Measurements from ENCODE around the gene SPAST. TPM values are rescaled to one million over a fixed set of nuclear protein-coding genes. Genes with fewer than 3 reads are reported as not detected.

The SPAST gene
- total RNA-seq, 1 experiment from 2014 or later = 21.6 TPM

- ATAC-seq = no peak
- H3K9ac ChIP-seq (ENCODE audit: low read length) = no peak overlapping the region
- H3K4me3 ChIP-seq (ENCODE audit: low read length) = no peak overlapping the region
- no peak overlapping the region for H3K27ac ChIP-seq (ENCODE audit: low read length)
- BruUV-seq (replicated peaks) = no TSS peak
- H3K27me3 ChIP-seq (ENCODE audit: low read length) = no peaks in the 10 kb centered on the region
- H3F3A ChIP-seq (ENCODE audit: low read length, unreplicated experiment) = no peaks in the 10 kb centered on the region
- intact Hi-C loops (cut with micrococcal nuclease) = no loop called here
- no peaks in the 10 kb centered on the region for H3K9me2 ChIP-seq (replicated peaks; ENCODE audit: low read length)
- no peak overlapping the region for H2AFZ ChIP-seq (ENCODE audit: low read length)
- no peaks in the 10 kb centered on the region for H3K79me2 ChIP-seq (ENCODE audit: low read length)
- no peak for DNase-seq
- no peaks in the 10 kb centered on the region for H3K4me1 ChIP-seq (ENCODE audit: insufficient read depth, low read length)
- CTCF ChIA-PET = no interaction called here
- POLR2A ChIA-PET (ENCODE audit: unreplicated experiment) = no interaction called here
- no peaks in the 10 kb centered on the region for H3K36me3 ChIP-seq (ENCODE audit: low read depth, low read length)
- no peak overlapping the region for H3K4me2 ChIP-seq (ENCODE audit: low read length)
- H3K9me3 ChIP-seq (ENCODE audit: low read length) = no peaks in the 10 kb centered on the region
- no peaks in the 10 kb centered on the region for H4K20me1 ChIP-seq (ENCODE audit: low read length)
- TF ChIP-seq EZH2 (IDR thresholded peaks at IDR 0.05; ENCODE audit: low read length, unreplicated experiment) (no peak), CTCF (conservative IDR thresholded peaks at IDR 0.05; ENCODE audit: low read depth, low read length) (no peak), EZH2phosphoT487 (IDR thresholded peaks at IDR 0.05; ENCODE audit: borderline replicate concordance, low read length) (no peak)
These were observed 32.3 kb downstream of the SPAST start for GRCh38 chr2:32095671-32096070.

DNA sequence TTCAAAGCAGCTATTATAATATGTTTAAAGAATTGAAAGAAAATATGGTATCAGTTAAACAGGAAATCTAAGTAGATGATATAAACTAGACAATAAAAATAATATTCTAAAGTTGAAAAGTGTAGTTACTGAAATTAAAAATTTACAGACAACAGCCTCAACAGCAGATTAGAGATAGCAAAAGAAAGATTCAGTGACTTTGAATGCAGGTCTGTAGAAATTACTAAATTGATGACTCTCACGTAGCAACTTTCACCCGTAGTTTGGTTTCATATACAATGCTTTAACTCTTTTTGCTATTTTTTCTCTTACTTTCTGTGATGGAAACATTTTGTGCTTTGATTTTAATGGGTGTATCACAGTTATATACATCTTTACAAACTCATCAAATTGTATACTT, 44.8 kb downstream of the SPAST start:
- Histone ChIP-seq H3K9me3 (ENCODE audit: low read length) (no peaks in the 10 kb centered on the region), H3K4me2 (ENCODE audit: low read length) (no peak overlapping the region), H3K79me2 (ENCODE audit: low read length) (no peaks in the 10 kb centered on the region), H2AFZ (ENCODE audit: low read length) (no peak overlapping the region), H3K9ac (ENCODE audit: low read length) (no peak overlapping the region), H4K20me1 (ENCODE audit: low read length) (no peaks in the 10 kb centered on the region), H3K36me3 (ENCODE audit: low read depth, low read length) (no peaks in the 10 kb centered on the region), H3F3A (ENCODE audit: low read length, unreplicated experiment) (no peaks in the 10 kb centered on the region), H3K27me3 (ENCODE audit: low read length) (no peaks in the 10 kb centered on the region), H3K27ac (ENCODE audit: low read length) (no peak overlapping the region), H3K4me3 (ENCODE audit: low read length) (no peak overlapping the region), H3K9me2 (replicated peaks; ENCODE audit: low read length) (no peaks in the 10 kb centered on the region), H3K4me1 (ENCODE audit: insufficient read depth, low read length) (no peaks in the 10 kb centered on the region)
- ChIA-PET CTCF (no interaction called here), POLR2A (ENCODE audit: unreplicated experiment) (interaction anchor here (0.6 kb wide), 1 partner anchor 109 kb away, joined by 4 read pairs; no protein-coding TSS in a partner anchor)
- DNase-seq (no peak), ATAC-seq (no peak)
- intact Hi-C loops (cut with micrococcal nuclease) = no loop called here
- no TSS peak for BruUV-seq (replicated peaks)
- TF ChIP-seq CTCF (conservative IDR thresholded peaks at IDR 0.05; ENCODE audit: low read depth, low read length) = no peak
- no peak for TF ChIP-seq EZH2phosphoT487 (IDR thresholded peaks at IDR 0.05; ENCODE audit: borderline replicate concordance, low read length)
- no peak for TF ChIP-seq EZH2 (IDR thresholded peaks at IDR 0.05; ENCODE audit: low read length, unreplicated experiment)

DNA sequence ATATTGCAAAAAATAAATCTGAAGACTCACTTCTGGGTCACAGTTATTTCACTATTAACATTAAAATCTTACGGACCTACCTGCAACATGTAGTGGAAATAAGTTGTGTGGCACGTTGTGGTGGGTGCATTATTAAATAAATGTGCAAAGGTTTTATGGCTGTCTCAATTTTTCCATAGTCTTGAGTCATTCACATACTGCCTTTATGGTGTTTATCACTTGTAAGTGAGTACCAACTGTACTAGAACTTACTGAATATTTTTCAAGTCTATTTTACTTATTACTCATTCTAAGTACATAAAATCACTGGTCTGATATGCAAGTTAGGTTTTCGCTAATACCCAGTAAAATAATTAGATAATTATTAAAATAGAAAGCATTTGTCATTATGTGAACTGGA, 54.7 kb downstream of the SPAST start:
- POLR2A ChIA-PET (ENCODE audit: unreplicated experiment) = no interaction called here
- no TSS peak for BruUV-seq (replicated peaks)
- no peak overlapping the region for H3K9ac ChIP-seq (ENCODE audit: low read length)
- H3K27ac ChIP-seq (ENCODE audit: low read length) = peak overlapping the region; percentile 61
- H3F3A ChIP-seq (ENCODE audit: low read length, unreplicated experiment) = no peaks in the 10 kb centered on the region
- no peaks in the 10 kb centered on the region; the same call in 1 of the 2 replicates for H3K36me3 ChIP-seq (ENCODE audit: low read depth, low read length)
- peak overlapping the region; percentile 39; the same call in 1 of the 2 replicates for H3K4me2 ChIP-seq (ENCODE audit: low read length)
- H3K9me3 ChIP-seq (ENCODE audit: low read length) = no peaks in the 10 kb centered on the region
- DNase-seq (peak; percentile 59), ATAC-seq (peak; percentile 64)
- H2AFZ ChIP-seq (ENCODE audit: low read length) = no peak overlapping the region
- intact Hi-C loops (cut with micrococcal nuclease) = loop anchor here (5.0 kb wide), 1 partner anchor 86 kb away; no protein-coding TSS in a partner anchor
- no peaks in the 10 kb centered on the region for H3K79me2 ChIP-seq (ENCODE audit: low read length)
- no peaks in the 10 kb centered on the region for H3K9me2 ChIP-seq (replicated peaks; ENCODE audit: low read length)
- TF ChIP-seq EZH2 (IDR thresholded peaks at IDR 0.05; ENCODE audit: low read length, unreplicated experiment) (no peak), EZH2phosphoT487 (IDR thresholded peaks at IDR 0.05; ENCODE audit: borderline replicate concordance, low read length) (no peak)
- peaks cover 25% of the 10 kb centered on the region for H3K4me1 ChIP-seq (ENCODE audit: insufficient read depth, low read length)
- H3K27me3 ChIP-seq (ENCODE audit: low read length) = no peaks in the 10 kb centered on the region
- no peak overlapping the region for H3K4me3 ChIP-seq (ENCODE audit: low read length)
- no peaks in the 10 kb centered on the region for H4K20me1 ChIP-seq (ENCODE audit: low read length)
- CTCF ChIA-PET = interaction anchor here (1.1 kb wide), 1 partner anchor 55 kb away, joined by 3 read pairs; the partner anchor contains the start of gene SPAST
